GM12875 (cell line): ENCODE results near the gene GSC.
"Not testable (repeated sequence)": the region's sequence is repeated elsewhere in the genome, so short reads cannot be mapped to it uniquely, and the experiment has no call there.

Experiments used
- H3K4me3 ChIP-seq: one replicate; pipeline ENCODE4 v1.5.1; 2011; ENCODE audit warnings: low read depth, low read length, control low read depth
- CTCF ChIP-seq: IDR thresholded peaks from 2 replicates; pipeline ENCODE4 v1.5.1; 2011; ENCODE audit warnings: low read depth, mild to moderate bottlenecking, control low read depth, inconsistent platforms, low read length, moderate library complexity, borderline replicate concordance; ENCODE audit not compliant: insufficient read depth

GSC gene

GRCh38 chr14:94769391-94770250, at the start of gene GSC:
Gene GSC, minus strand, starts transcription at chr14:94770113. Its CDS starts 98 bp downstream, at chr14:94770015.
- no peak within 1 kb of the TSS for H3K4me3 ChIP-seq
- TF ChIP-seq CTCF = no peak

DNA sequence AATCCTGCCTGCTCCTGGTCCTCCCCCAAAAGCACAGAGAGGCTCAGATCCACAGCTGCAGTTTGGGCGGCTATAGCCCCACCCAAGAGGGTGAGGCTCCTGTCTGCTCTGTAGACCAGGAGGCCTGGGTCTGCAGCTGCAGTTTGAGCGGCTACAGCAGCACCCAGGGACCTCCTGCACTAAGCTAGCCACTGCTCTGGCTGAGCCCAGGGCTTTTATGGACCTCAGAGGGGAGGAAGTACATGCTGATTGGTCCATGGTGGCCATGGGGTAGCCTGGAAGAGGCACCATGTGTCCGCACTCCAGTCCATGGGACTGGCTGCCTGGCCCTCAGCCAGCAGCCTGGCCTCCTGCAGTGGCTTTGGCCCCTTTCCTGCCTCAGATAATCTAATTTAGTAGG, 49.6 kb upstream of the GSC start:
- no peak for TF ChIP-seq CTCF
- H3K4me3 ChIP-seq = no peak overlapping the region

DNA sequence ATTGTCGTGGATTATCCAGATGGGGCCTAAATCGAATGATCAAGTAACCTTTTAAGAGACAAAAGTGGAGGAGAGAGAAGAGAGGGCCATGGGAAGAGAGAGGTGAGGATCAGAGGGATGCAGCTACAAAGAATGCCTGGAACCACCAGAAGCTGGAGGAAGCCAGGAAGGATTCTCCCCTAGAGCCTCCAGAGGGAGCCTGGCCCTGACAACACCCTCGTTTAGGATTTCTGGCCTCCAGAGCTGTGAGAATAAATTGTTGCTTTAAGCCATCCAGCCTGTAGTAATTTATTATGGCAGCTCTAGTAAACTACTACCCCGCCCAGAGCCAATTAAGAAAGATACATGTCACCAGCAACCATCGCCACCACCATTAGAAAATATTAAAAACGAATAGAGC, 46.2 kb upstream of the GSC start:
- no peak for TF ChIP-seq CTCF
- H3K4me3 ChIP-seq = no peak overlapping the region

DNA sequence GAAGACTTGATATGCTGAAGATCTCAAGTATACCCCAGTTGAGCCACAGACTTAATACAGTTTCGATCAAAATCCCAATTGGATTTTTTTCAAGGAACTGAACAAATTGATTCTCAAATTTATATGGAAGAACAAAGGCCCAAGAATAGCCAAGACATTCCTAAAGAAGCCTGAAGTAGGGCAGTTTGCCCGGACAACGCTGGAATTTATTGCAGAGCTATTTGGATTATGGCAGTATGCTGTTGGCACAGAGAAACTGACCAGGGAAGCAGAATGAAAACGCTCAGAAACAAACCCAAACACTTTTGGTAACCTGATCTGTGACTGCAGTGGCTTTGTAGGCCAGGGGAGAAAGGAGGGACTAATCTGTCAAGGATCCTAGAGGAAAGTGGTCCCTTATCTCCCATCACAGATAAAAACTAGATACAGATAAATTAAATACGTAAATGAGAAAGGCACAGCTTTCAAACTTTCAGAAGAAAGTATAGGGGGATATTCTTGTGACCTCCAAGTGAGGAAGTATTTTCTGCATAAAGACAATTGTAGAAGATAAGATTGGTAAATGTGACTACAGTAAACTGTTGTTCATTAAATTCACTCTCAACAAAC, 35.9 kb upstream of the GSC start:
- no peak for TF ChIP-seq CTCF
- H3K4me3 ChIP-seq = no peak overlapping the region

GRCh38 chr14:94801225-94801624, 31.3 kb upstream of the GSC start:
- H3K4me3 ChIP-seq = no peak overlapping the region
- no peak for TF ChIP-seq CTCF

DNA sequence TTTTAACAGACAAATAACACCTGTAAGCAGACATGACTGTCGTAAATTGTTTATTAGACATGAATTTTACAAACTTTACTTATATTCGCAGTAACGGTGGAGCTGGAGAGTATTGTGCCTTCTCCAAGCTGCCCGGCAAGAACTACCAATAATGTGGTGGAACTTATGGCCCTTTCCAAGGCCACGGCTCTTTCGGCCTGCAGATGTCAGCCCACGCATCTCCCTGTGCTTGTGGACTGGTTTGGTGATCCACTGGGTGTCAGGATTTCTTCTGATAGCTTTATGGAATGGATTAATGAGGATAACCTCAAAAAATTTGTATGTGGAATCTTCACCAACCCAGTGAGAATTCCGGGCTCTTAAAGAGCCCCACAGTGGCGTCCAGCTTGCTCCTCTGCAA, 30.9 kb upstream of the GSC start:
- H3K4me3 ChIP-seq = not testable (repeated sequence)

GRCh38 chr14:94797887-94798286, 28.0 kb upstream of the GSC start:
- no peak for TF ChIP-seq CTCF
- H3K4me3 ChIP-seq = no peak overlapping the region

- TF ChIP-seq CTCF = no peak
- no peak overlapping the region for H3K4me3 ChIP-seq
Measured at GRCh38 chr14:94796278-94796677, 26.4 kb upstream of the GSC start.
